Body of pancreas (tissue), 4 donors: ENCODE measurements around the gene COL7A1. TPM values are rescaled to one million over a fixed set of nuclear protein-coding genes. Genes with fewer than 3 reads are reported as not detected.

ENCODE experiments used
- ATAC-seq: fragments of 150-250 bp; one replicate; pipeline ENCODE4 v1.9.1; 2016
- DNase-seq, 4 donors: peaks; one replicate each; pipeline ENCODE4 v3.0.0-alpha.2; 2019
- H3K27ac ChIP-seq, 4 donors: fragments of 200-600 bp; sonication (generic); 1 replicate in 3 of 4; 2 replicates in 1 of 4; pipeline versions ENCODE4 v1.5.1 to v1.6.1; 2016 to 2019; ENCODE audit warnings: mild to moderate bottlenecking in 1 of 4, mixed read lengths in 1 of 4, moderate library complexity in 1 of 4
- H3K27me3 ChIP-seq, 2 donors: fragments of 200-600 bp; sonication (generic); one replicate each; pipeline ENCODE4 v1.6.0; 2016; ENCODE audit warnings: mild to moderate bottlenecking in 1 of 2
- H3K36me3 ChIP-seq, 2 donors: fragments of 200-600 bp; sonication (generic); replicated peaks in 1 of 2; 2 replicates each; pipeline ENCODE4 v1.5.1; 2016; ENCODE audit warnings: low read depth in 2 of 2; ENCODE audit not compliant: insufficient read depth in 1 of 2
- H3K4me1 ChIP-seq: fragments of 200-600 bp; sonication (generic); one replicate; pipeline ENCODE4 v1.6.0; 2016
- H3K4me3 ChIP-seq, 2 donors: fragments of 200-600 bp; sonication (generic); 1 replicate in 1 of 2; 2 replicates in 1 of 2; pipeline ENCODE4 v1.5.1; 2016 to 2019
- H3K9me3 ChIP-seq, 3 donors: fragments of 200-600 bp; sonication (generic); 1 replicate in 2 of 3; 2 replicates in 1 of 3; pipeline ENCODE4 v1.5.1; 2016
- CTCF ChIP-seq, 7 experiments: fragments of 450-650 bp in 4 of 7; fragments of 200-600 bp in 3 of 7; sonication (generic) in 3 of 7; IDR thresholded peaks; one replicate each; pipeline ENCODE4 v1.5.1; 2016 to 2019; ENCODE audit warnings: antibody characterized with exemption in 7 of 7
- POLR2A ChIP-seq, 3 donors: fragments of 450-650 bp; IDR thresholded peaks; one replicate each; pipeline ENCODE4 v1.6.1; 2016; ENCODE audit warnings: antibody characterized with exemption in 3 of 3, mild to moderate bottlenecking in 2 of 3
- WGBS, 2 donors: methylation state at CpG; one replicate each; pipeline ENCODE4 v1.1.5; 2017; 5-methylcytosine and 5-hydroxymethylcytosine counted together
- intact Hi-C: fragments of 100-400 bp; cut with DNase I; formaldehyde crosslinking; loops from one replicate; pipeline ENCODE4 v1.15.1; 2023
- total RNA-seq, 2 donors: library from RNA; depleted of rRNA; stranded (reverse); fragments of >200 nt; gene quantifications; one replicate each; pipeline ENCODE4 v1.1.0, GENCODE V29; 2016

Gene COL7A1
- total RNA-seq, 2 donors from 2014 or later: 0.52 to 2.3 TPM

GRCh38 chr3:48543271-48543866, 51.8 kb downstream of the COL7A1 start:
- H3K4me1 ChIP-seq: no peaks in the 10 kb centered on the region
- H3K9me3 ChIP-seq: no peaks in the 10 kb centered on the region
- no peaks in the 10 kb centered on the region for H3K27me3 ChIP-seq
- TF ChIP-seq POLR2A (IDR thresholded peaks at IDR 0.05) (no peak), CTCF (IDR thresholded peaks at IDR 0.05) (no peak)
- DNase-seq (peak in 1 of 4 donors; percentile 58), ATAC-seq (no peak)
- no peak overlapping the region for H3K4me3 ChIP-seq
- peaks cover 0 to 2% of the 10 kb centered on the region in 2 donors for H3K36me3 ChIP-seq
- H3K27ac ChIP-seq: no peak overlapping the region
- intact Hi-C loops: loop anchor here (5.0 kb wide), 1 partner anchor 36 kb away; no protein-coding TSS in a partner anchor
- 70 to 84% methylated on average over 8 to 9 of the region's 9 CpGs for WGBS, 2 donors

DNA sequence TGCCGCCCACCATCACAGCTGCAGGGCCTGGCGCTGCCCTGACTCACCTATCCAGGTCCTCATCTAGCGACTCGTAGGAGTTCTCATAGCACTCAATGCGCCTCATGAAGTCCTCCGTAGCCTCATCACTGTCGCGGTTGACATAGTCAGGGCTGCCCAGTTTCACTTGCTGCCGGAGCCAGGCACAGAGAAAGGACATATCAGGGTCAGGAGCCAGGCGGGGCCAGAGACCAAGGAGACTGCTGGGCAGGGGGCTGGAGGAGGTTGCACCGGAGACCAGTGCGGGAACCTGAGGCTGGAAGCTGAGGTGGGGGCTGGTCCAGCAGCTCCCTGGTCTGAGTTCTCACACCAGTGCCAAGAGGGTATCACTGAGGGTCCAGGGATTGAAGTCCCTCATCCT, 56.7 kb downstream of the COL7A1 start:
- H3K4me3 ChIP-seq: no peak overlapping the region
- DNase-seq (no peak), ATAC-seq (no peak)
- intact Hi-C loops: no loop called here
- H3K36me3 ChIP-seq: peaks cover 0 to 13% of the 10 kb centered on the region in 2 donors
- no peaks in the 10 kb centered on the region for H3K9me3 ChIP-seq
- WGBS, 2 donors: 93% methylated on average over 12 of the region's 12 CpGs
- H3K4me1 ChIP-seq: no peaks in the 10 kb centered on the region
- TF ChIP-seq POLR2A (IDR thresholded peaks at IDR 0.05) (no peak), CTCF (IDR thresholded peaks at IDR 0.05) (no peak)
- H3K27ac ChIP-seq: no peak overlapping the region
- H3K27me3 ChIP-seq: no peaks in the 10 kb centered on the region

GRCh38 chr3:48536785-48537184, 58.3 kb downstream of the COL7A1 start:
- H3K27me3 ChIP-seq: no peaks in the 10 kb centered on the region
- H3K4me1 ChIP-seq: no peaks in the 10 kb centered on the region
- TF ChIP-seq POLR2A (IDR thresholded peaks at IDR 0.05) (no peak), CTCF (IDR thresholded peaks at IDR 0.05) (no peak)
- H3K9me3 ChIP-seq: no peaks in the 10 kb centered on the region
- H3K36me3 ChIP-seq: peaks cover 0 to 13% of the 10 kb centered on the region in 2 donors
- no peak for DNase-seq
- intact Hi-C loops: no loop called here
- WGBS, 2 donors: 82 to 83% methylated on average over 4 to 5 of the region's 5 CpGs
- H3K27ac ChIP-seq: no peak overlapping the region
- ATAC-seq: no peak
- H3K4me3 ChIP-seq: no peak overlapping the region

- DNase-seq (no peak), ATAC-seq (no peak)
- Histone ChIP-seq H3K36me3 (peaks cover 0 to 13% of the 10 kb centered on the region in 2 donors), H3K9me3 (no peaks in the 10 kb centered on the region), H3K4me1 (no peaks in the 10 kb centered on the region), H3K27ac (no peak overlapping the region), H3K4me3 (no peak overlapping the region), H3K27me3 (no peaks in the 10 kb centered on the region)
- intact Hi-C loops: no loop called here
- 89 to 90% methylated on average over 18 to 19 of the region's 19 CpGs for WGBS, 2 donors
- TF ChIP-seq CTCF (IDR thresholded peaks at IDR 0.05) (no peak), POLR2A (IDR thresholded peaks at IDR 0.05) (no peak)
These were observed 59.0 kb downstream of the COL7A1 start for GRCh38 chr3:48536116-48536515.

DNA sequence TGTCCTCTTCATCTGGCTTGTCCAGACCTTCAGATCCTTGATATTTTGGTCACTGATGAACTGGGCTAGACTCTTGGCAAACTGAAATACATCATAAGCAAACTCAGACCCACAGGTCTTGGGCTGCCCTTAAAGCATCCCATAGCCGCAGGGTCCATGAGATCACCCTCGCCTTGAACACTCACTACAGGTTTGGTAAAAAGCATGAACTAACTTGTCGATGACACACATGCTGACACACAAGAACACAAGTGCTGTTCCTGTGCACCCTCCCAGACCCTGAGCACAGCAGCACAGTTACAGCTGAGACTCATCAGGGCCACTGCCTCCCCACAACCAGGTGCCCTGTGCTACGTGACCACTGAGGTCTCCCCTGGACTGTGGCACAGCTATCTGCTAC, 59.6 kb downstream of the COL7A1 start:
- DNase-seq (no peak), ATAC-seq (no peak)
- Histone ChIP-seq H3K9me3 (no peaks in the 10 kb centered on the region), H3K4me1 (no peaks in the 10 kb centered on the region), H3K27ac (no peak overlapping the region), H3K36me3 (peaks cover 0 to 13% of the 10 kb centered on the region in 2 donors), H3K27me3 (no peaks in the 10 kb centered on the region), H3K4me3 (no peak overlapping the region)
- WGBS, 2 donors: 90 to 100% methylated on average over 1 to 4 of the region's 4 CpGs
- no peak for TF ChIP-seq POLR2A (IDR thresholded peaks at IDR 0.05)
- TF ChIP-seq CTCF (IDR thresholded peaks at IDR 0.05): no peak
- intact Hi-C loops: no loop called here
